Pancreas (tissue), 10 donors: Measurements from ENCODE around the gene TRAPPC2L. TPM values are rescaled to one million over a fixed set of nuclear protein-coding genes. Genes with fewer than 3 reads are reported as not detected.

Source experiments
- ATAC-seq, 4 donors: fragments of 200-7000 bp; cut with Tn5 transposase; one replicate each; pipeline versions ENCODE4 v1.8.0 to v1.9.1; 2020; ENCODE audit warnings: mild to moderate bottlenecking in 4 of 4, moderate library complexity in 4 of 4
- DNase-seq, 6 donors: peaks; one replicate each; pipeline ENCODE4 v3.0.0-alpha.2; 2020
- FAIRE-seq: peaks from 2 replicates; lab custom pipeline; 2012; peaks lifted over from hg19 to GRCh38; lab: Jason Lieb, UNC
- H3K27ac ChIP-seq, 4 donors: fragments of 200-600 bp; sonication (generic); 1 replicate in 3 of 4; 2 replicates in 1 of 4; pipeline versions ENCODE4 v1.5.0 to v1.8.0; 2020
- H3K27me3 ChIP-seq, 4 donors: fragments of 200-600 bp; one replicate each; pipeline ENCODE4 v1.8.0; 2021
- H3K36me3 ChIP-seq, 3 donors: fragments of 200-600 bp; sonication (generic) in 1 of 3; one replicate each; pipeline versions ENCODE4 v1.5.0 to v1.8.0; 2020 to 2021
- H3K4me1 ChIP-seq, 3 donors: fragments of 200-600 bp; one replicate each; pipeline ENCODE4 v1.8.0; 2021
- H3K4me3 ChIP-seq, 4 donors: fragments of 200-600 bp; sonication (generic) in 2 of 4; one replicate each; pipeline versions ENCODE4 v1.5.0 to v1.8.0; 2020 to 2021
- H3K9me3 ChIP-seq, 4 donors: fragments of 200-600 bp; one replicate each; pipeline ENCODE4 v1.8.0; 2021
- WGBS, 2 donors: extraction: QIAGEN DNeasy Blood & Tissue Kit; methylation state at CpG; one replicate each; pipeline ENCODE4 v1.1.7; 2013; 5-methylcytosine and 5-hydroxymethylcytosine counted together
- intact Hi-C, 3 donors: fragments of 100-400 bp; cut with DNase I; formaldehyde crosslinking; loops; one replicate each; pipeline versions ENCODE4 v1.11.1 to v1.14.2; 2022
- polyA plus RNA-seq, 2 donors: library from polyadenylated mRNA; stranded (reverse); fragments of 200-250 nt; gene quantifications; one replicate each; pipeline ENCODE4 v1.2.3, GENCODE V29; 2013
- total RNA-seq, 6 donors: library from RNA; stranded (reverse); fragmentation: NEBNext Ultra II Directional in 4 of 6; extraction: Animal tissue kit (Norgen Biotek cat#: 25700) in 4 of 6; gene quantifications; one replicate each; pipeline versions ENCODE4 v1.2.1 to v1.2.4, GENCODE V29; 2021 to 2023
- TF ChIP-seq, protein P1 (sequence below), 4 donors: fragments of 200-600 bp; sonication (generic) in 3 of 4; IDR thresholded peaks; one replicate each; pipeline versions ENCODE4 v1.5.0 to v1.8.0; 2021; ENCODE audit warnings: antibody characterized with exemption in 4 of 4
- donor health status: healthy with polysubstance abuse.
- donor health status: DM: no; HTN: no; CAD: no; lungs with moderate emphysema.
- donor health status: DM: no; HTN: no; CAD: no.
- donor health status: control.
- donor health status: control.
- donor health status: Bipolar disorder and iron deficiency.
- donor health status: DM: yes; HTN: yes; CAD: no.
- donor health status: DM: no; HTN: no; CAD: no.
- donor health status: DM: no; HTN: no; CAD: no.
- donor health status: DM: yes; HTN: yes; CAD: no.

The TRAPPC2L gene
- total and polyA plus RNA-seq, 8 donors: 16.0 to 55.2 (median 27.4) TPM

DNA sequence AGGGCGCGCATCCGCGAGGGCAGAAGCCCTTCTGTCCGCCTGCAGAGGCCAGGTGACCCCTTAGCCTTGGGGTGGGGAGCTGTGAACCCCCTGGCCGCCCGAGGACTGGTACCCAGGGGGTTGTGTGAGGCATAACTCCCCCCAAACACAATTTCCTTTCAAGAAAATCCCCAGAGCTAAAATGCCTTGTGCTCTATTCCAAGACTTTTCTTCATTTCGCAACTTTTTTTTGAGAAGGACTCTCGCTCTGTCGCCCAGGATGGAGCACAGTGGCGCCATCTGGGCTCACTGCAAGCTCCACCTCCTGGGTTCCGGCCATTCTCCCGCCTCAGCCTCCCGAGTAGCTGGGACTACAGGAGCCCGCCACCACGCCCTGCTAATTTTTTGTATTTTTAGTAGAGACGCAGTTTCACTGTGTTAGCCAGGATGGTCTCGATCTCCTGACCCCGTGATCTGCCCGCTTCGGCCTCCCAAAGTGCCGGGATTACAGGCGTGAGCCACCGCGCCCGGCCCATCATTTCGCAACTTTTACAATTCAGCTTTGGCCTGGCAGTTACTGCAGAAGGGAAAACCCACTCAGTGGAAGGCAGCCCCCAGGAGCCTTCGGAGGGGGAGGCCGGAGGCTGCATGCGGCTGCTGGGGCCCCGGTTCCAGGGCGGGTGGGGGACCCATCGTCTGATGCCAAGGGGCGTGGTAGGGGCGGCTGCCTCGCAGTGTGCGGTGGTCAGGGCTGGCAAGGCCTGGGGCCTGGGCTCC lies 44.2 kb upstream of the TRAPPC2L start:
- intact Hi-C loops: loop anchor here in 1 of 3 donors (10.0 kb wide), 1 partner anchor 362 kb away; the partner anchor contains the start of gene CDH15
- H3K27me3 ChIP-seq: no peaks in the 10 kb centered on the region
- TF ChIP-seq, protein P1, sequence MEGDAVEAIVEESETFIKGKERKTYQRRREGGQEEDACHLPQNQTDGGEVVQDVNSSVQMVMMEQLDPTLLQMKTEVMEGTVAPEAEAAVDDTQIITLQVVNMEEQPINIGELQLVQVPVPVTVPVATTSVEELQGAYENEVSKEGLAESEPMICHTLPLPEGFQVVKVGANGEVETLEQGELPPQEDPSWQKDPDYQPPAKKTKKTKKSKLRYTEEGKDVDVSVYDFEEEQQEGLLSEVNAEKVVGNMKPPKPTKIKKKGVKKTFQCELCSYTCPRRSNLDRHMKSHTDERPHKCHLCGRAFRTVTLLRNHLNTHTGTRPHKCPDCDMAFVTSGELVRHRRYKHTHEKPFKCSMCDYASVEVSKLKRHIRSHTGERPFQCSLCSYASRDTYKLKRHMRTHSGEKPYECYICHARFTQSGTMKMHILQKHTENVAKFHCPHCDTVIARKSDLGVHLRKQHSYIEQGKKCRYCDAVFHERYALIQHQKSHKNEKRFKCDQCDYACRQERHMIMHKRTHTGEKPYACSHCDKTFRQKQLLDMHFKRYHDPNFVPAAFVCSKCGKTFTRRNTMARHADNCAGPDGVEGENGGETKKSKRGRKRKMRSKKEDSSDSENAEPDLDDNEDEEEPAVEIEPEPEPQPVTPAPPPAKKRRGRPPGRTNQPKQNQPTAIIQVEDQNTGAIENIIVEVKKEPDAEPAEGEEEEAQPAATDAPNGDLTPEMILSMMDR (IDR thresholded peaks at IDR 0.05): no peak
- peak overlapping the region; percentile 49 to 100 (median 78) for H3K4me3 ChIP-seq
- ATAC-seq: no peak
- H3K4me1 ChIP-seq: peaks cover 0 to 12% (median 11%) of the 10 kb centered on the region in 3 donors
- DNase-seq: peak in 3 of 6 donors; percentile 51 to 63 (median 61)
- H3K27ac ChIP-seq: peak overlapping the region; percentile 85 to 95 (median 88)
- 49 to 53% methylated on average over 37 of the region's 37 CpGs for WGBS, 2 donors
- H3K9me3 ChIP-seq: no peaks in the 10 kb centered on the region
- FAIRE-seq: no peak
- no peaks in the 10 kb centered on the region for H3K36me3 ChIP-seq

DNA sequence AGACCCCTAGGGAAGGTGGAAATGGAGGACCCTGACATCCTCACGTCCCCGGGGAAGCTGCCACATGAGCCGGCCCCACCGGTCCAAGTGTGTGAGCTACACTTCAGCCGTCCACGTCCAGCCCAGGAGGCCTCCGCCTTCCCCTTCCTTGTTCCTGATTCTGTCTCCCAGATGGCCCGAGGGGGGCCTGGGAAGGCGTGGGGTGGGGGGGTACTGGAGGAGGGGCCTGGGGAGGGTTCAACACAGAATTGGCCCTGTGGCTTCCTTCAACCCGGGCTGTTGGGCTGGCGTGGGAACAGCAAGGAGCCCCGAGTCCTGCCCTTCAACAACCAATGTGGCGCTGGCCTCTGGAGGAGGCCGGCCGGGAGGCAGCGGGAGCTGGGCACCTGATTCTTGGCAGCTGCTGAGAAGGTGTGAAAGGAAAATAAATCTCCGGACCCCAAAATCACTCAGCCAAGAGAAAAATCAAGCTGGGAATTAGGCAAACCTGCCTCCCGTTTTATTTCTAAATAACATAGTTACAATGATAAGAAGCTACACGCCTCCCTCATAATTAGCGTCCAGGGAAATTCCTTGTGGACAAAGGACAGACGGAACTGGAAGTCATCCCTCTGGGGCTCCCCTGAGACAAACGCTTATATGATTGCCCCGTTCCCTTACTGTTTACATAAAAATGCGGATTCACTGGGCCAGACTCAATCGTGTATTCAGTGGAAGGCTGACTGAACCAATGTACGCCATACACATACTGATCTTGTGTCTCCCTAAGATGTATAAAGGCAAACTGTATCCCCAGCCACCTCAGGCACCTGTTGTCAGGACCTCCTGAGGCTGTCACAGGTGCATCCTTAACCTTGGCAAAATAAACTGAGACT lies 43.4 kb upstream of the TRAPPC2L start:
- TF ChIP-seq, protein P1 (IDR thresholded peaks at IDR 0.05): no peak
- no peak for FAIRE-seq
- H3K4me1 ChIP-seq: peaks cover 0 to 12% (median 11%) of the 10 kb centered on the region in 3 donors
- WGBS, 2 donors: 43 to 61% methylated on average over 24 to 26 of the region's 26 CpGs
- H3K27me3 ChIP-seq: no peaks in the 10 kb centered on the region
- H3K36me3 ChIP-seq: no peaks in the 10 kb centered on the region
- peak in 1 of 6 donors; percentile 83 for DNase-seq
- no peak overlapping the region for H3K4me3 ChIP-seq
- no peak for ATAC-seq
- H3K9me3 ChIP-seq: no peaks in the 10 kb centered on the region
- intact Hi-C loops: loop anchor here in 1 of 3 donors (10.0 kb wide), 1 partner anchor 361 kb away; the partner anchor contains the start of gene CDH15
- no peak overlapping the region for H3K27ac ChIP-seq

DNA sequence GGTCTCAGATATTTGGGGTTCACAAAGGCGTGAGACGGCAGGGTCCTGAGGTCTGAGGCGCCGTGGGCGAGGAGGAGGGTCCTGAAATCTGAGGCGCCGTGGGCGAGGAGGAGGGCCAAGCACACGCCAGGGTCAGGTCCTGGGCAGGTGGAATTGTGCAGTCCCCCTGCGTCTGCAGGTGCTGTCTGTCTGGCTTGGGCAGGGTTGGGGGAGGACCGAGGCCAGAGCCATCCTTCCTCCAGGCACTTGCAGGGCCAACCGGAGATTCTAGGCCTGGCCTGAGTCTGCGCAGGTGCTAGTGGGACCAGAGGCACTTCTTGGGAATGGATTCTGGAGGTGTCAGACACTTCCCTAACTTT lies 42.8 kb upstream of the TRAPPC2L start:
- ATAC-seq: no peak
- Histone ChIP-seq H3K4me3 (no peak overlapping the region), H3K27me3 (no peaks in the 10 kb centered on the region), H3K9me3 (no peaks in the 10 kb centered on the region), H3K4me1 (peaks cover 0 to 12% (median 11%) of the 10 kb centered on the region in 3 donors), H3K27ac (no peak overlapping the region), H3K36me3 (no peaks in the 10 kb centered on the region)
- FAIRE-seq: no peak
- 60 to 77% methylated on average over 13 of the region's 13 CpGs for WGBS, 2 donors
- TF ChIP-seq, protein P1 (IDR thresholded peaks at IDR 0.05): no peak
- intact Hi-C loops: loop anchor here in 1 of 3 donors (10.0 kb wide), 1 partner anchor 361 kb away; the partner anchor contains the start of gene CDH15
- DNase-seq: peak in 2 of 6 donors; percentile 18 to 51

DNA sequence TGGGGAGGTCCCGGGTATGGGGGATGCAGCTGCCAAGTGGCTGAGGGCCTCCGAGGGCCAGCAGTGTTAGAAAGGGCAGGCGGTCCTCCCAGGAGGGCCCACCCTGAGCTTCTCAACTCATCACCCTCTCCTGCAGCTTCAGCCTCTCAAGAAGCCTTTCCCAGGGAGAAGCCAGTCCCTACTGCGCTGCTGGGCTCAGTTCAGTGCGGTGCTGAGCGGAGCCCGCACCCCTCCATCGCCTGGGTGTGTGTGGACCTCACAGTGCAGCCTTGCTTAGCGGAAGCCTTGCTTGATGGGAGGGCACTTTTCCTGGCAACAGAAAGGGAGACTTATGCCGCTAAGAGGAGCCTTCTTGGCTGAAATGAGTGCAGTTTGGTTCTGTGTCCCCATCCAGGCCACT lies 41.7 kb upstream of the TRAPPC2L start:
- no peak for FAIRE-seq
- intact Hi-C loops: loop anchor here in 1 of 3 donors (10.0 kb wide), 1 partner anchor 360 kb away; the partner anchor contains the start of gene CDH15

More for the DNA sequence above, 41.7 kb upstream of the TRAPPC2L start:
- Histone ChIP-seq H3K4me1 (peaks cover 0 to 10% (median 3%) of the 10 kb centered on the region in 3 donors), H3K27me3 (no peaks in the 10 kb centered on the region), H3K9me3 (no peaks in the 10 kb centered on the region), H3K36me3 (no peaks in the 10 kb centered on the region), H3K27ac (no peak overlapping the region), H3K4me3 (no peak overlapping the region)
- WGBS, 2 donors: 75 to 91% methylated on average over 10 of the region's 10 CpGs
- DNase-seq (peak in 1 of 6 donors; percentile 54), ATAC-seq (no peak)
- TF ChIP-seq, protein P1 (IDR thresholded peaks at IDR 0.05): no peak
